A549 (cell line): ENCODE results near the gene CALHM6. TPM values are rescaled to one million over a fixed set of nuclear protein-coding genes. Genes with fewer than 3 reads are reported as not detected.

ENCODE experiments used
- ATAC-seq, 2 experiments: fragments of 200-7000 bp in 1 of 2; fragments of >200 bp in 1 of 2; cut with Nextera tagmentation in 1 of 2; cut with Tn5 transposase in 1 of 2; 3 replicates each; pipeline versions ENCODE4 v1.8.0 to v1.9.1; 2018 to 2020; ENCODE audit warnings: mild to moderate bottlenecking in 1 of 2, moderate library complexity in 1 of 2
- CTCF ChIA-PET: fragments of 300-600 bp; sonication (Branson Sonifier 250); formaldehyde crosslinking; extraction: SDS; loops from one replicate; lab custom pipeline; 2021; ENCODE audit warnings: antibody characterized with exemption, inconsistent platforms; lab: Yijun Ruan, JAX
- POLR2A ChIA-PET: fragments of 350-600 bp; formaldehyde crosslinking; extraction: SDS; loops from one replicate; lab custom pipeline; 2021; ENCODE audit warnings: antibody characterized with exemption, inconsistent platforms; lab: Yijun Ruan, JAX
- DNase-seq, 2 experiments: peaks; one replicate each; pipeline versions ENCODE4 v3.0.0 to v3.0.0-alpha.2; 2011 to 2016; ENCODE audit warnings: low read depth in 1 of 2, low spot score in 1 of 2
- FAIRE-seq: peaks from 2 replicates; lab custom pipeline; 2011; peaks lifted over from hg19 to GRCh38; lab: Jason Lieb, UNC
- H3K27ac ChIP-seq, 2 experiments: fragments of >200 bp; sonication (Bioruptor Twin); formaldehyde crosslinking; 3 replicates each; pipeline ENCODE4 v1.5.1; 2016 to 2017
- H3K4me1 ChIP-seq: fragments of >200 bp; sonication (Bioruptor Twin); formaldehyde crosslinking; 3 replicates; pipeline ENCODE4 v1.6.1; 2016
- H3K4me2 ChIP-seq: fragments of >200 bp; sonication (Bioruptor Twin); formaldehyde crosslinking; 3 replicates; pipeline ENCODE4 v1.6.1; 2016
- H3K4me3 ChIP-seq: fragments of >200 bp; sonication (Bioruptor Twin); formaldehyde crosslinking; 3 replicates; pipeline ENCODE4 v1.5.1; 2016
- H3K9me3 ChIP-seq: fragments of >200 bp; sonication (Bioruptor Twin); formaldehyde crosslinking; 3 replicates; pipeline ENCODE4 v1.6.1; 2016
- ATOH8 ChIP-seq: fragments of 250-450 bp; sonication (Bioruptor Pico); IDR thresholded peaks from 2 replicates; pipeline ENCODE4 v1.5.0; 2020; ENCODE audit warnings: low read depth, mild to moderate bottlenecking, moderate library complexity
- CBX2 ChIP-seq: fragments of 200-600 bp; sonication (generic); IDR thresholded peaks from 2 replicates; pipeline ENCODE4 v1.6.1; 2016; ENCODE audit warnings: low read depth, mild to moderate bottlenecking, borderline replicate concordance
- CEBPB ChIP-seq, 2 experiments: fragments of >200 bp in 1 of 2; sonication (Bioruptor Twin) in 1 of 2; formaldehyde crosslinking in 1 of 2; IDR thresholded peaks; 2 replicates each; pipeline ENCODE4 v1.6.1; 2012 to 2016
- EHF ChIP-seq: fragments of 250-450 bp; sonication (Bioruptor Pico); IDR thresholded peaks from 2 replicates; pipeline ENCODE4 v1.5.0; 2020; ENCODE audit warnings: mild to moderate bottlenecking
- EHMT2 ChIP-seq: fragments of 200-600 bp; sonication (generic); IDR thresholded peaks from 2 replicates; pipeline ENCODE4 v1.6.1; 2016; ENCODE audit warnings: antibody characterized with exemption, low read depth, mild to moderate bottlenecking, moderate library complexity
- EP300 ChIP-seq, 2 experiments: fragments of >200 bp; sonication (Bioruptor Twin); formaldehyde crosslinking; IDR thresholded peaks; 2 replicates in 1 of 2; 3 replicates in 1 of 2; pipeline ENCODE4 v1.6.1; 2016 to 2017
- ESRRA ChIP-seq: fragments of 150-350 bp; IDR thresholded peaks from 2 replicates; pipeline ENCODE4 v1.6.1; 2014; ENCODE audit warnings: mild to moderate bottlenecking, low read length, borderline replicate concordance
- FOSB ChIP-seq: fragments of 250-450 bp; sonication (Bioruptor Pico); IDR thresholded peaks from 2 replicates; pipeline ENCODE4 v1.5.0; 2020; ENCODE audit warnings: mild to moderate bottlenecking, moderate library complexity
- FOSL2 ChIP-seq, 2 experiments: fragments of 450-650 bp in 1 of 2; fragments of >200 bp in 1 of 2; sonication (Bioruptor Twin) in 1 of 2; formaldehyde crosslinking; IDR thresholded peaks; 2 replicates each; pipeline versions ENCODE4 v1.5.0 to v1.6.1; 2016 to 2020; ENCODE audit warnings: mild to moderate bottlenecking in 1 of 2, moderate library complexity in 1 of 2
- GATA3 ChIP-seq: IDR thresholded peaks from 2 replicates; pipeline ENCODE4 v1.6.1; 2012; ENCODE audit warnings: borderline replicate concordance
- HOXA7 ChIP-seq: fragments of 250-450 bp; sonication (Bioruptor Pico); IDR thresholded peaks from 2 replicates; pipeline ENCODE4 v1.5.0; 2020; ENCODE audit warnings: mild to moderate bottlenecking, moderate library complexity
- HOXB13 ChIP-seq: fragments of 250-450 bp; sonication (Bioruptor Pico); IDR thresholded peaks from 2 replicates; pipeline ENCODE4 v1.5.0; 2020; ENCODE audit warnings: low read depth, mild to moderate bottlenecking, moderate library complexity
- HOXB5 ChIP-seq: fragments of 250-450 bp; sonication (Bioruptor Pico); IDR thresholded peaks from 2 replicates; pipeline ENCODE4 v1.5.0; 2020; ENCODE audit warnings: mild to moderate bottlenecking, moderate library complexity
- KDM5A ChIP-seq: fragments of 200-600 bp; sonication (generic); IDR thresholded peaks from 2 replicates; pipeline ENCODE4 v1.6.1; 2016; ENCODE audit warnings: antibody characterized with exemption, mild to moderate bottlenecking
- MYC ChIP-seq: IDR thresholded peaks from 2 replicates; pipeline ENCODE4 v1.6.1; 2012; ENCODE audit warnings: mild to moderate bottlenecking, inconsistent platforms, low read length, improper control_type of control experiment, borderline replicate concordance
- NPAS2 ChIP-seq: fragments of 250-450 bp; sonication (Bioruptor Pico); IDR thresholded peaks from 2 replicates; pipeline ENCODE4 v1.8.0; 2022; ENCODE audit warnings: mild to moderate bottlenecking, moderate library complexity, borderline replicate concordance
- NR3C1 ChIP-seq: fragments of >200 bp; sonication (Bioruptor Twin); formaldehyde crosslinking; IDR thresholded peaks from 3 replicates; pipeline ENCODE4 v1.6.1; 2017
- PHF8 ChIP-seq: fragments of 200-600 bp; sonication (generic); IDR thresholded peaks from 2 replicates; pipeline ENCODE4 v1.6.1; 2016; ENCODE audit warnings: low read depth, mild to moderate bottlenecking, antibody characterized with exemption, moderate library complexity, borderline replicate concordance
- POLR2A ChIP-seq: IDR thresholded peaks from 2 replicates; pipeline ENCODE4 v1.6.1; 2012; ENCODE audit warnings: mild to moderate bottlenecking, low read length
- SMC3 ChIP-seq: fragments of >200 bp; sonication (Bioruptor Twin); formaldehyde crosslinking; IDR thresholded peaks from 3 replicates; pipeline ENCODE4 v1.6.1; 2018; ENCODE audit warnings: inconsistent platforms
- SREBF2 ChIP-seq: fragments of 450-650 bp; IDR thresholded peaks from 2 replicates; pipeline ENCODE4 v1.6.1; 2014; ENCODE audit warnings: mild to moderate bottlenecking, moderate library complexity
- TP53 ChIP-seq: fragments of 250-450 bp; sonication (Bioruptor Pico); IDR thresholded peaks from 2 replicates; pipeline ENCODE4 v1.5.0; 2021; ENCODE audit warnings: mild to moderate bottlenecking, moderate library complexity
- USF2 ChIP-seq: fragments of 450-650 bp; IDR thresholded peaks from 2 replicates; pipeline ENCODE4 v1.6.1; 2014; ENCODE audit warnings: antibody characterized with exemption
- ZC3H11A ChIP-seq: fragments of 450-650 bp; IDR thresholded peaks from 2 replicates; pipeline ENCODE4 v1.6.1; 2014; ENCODE audit warnings: antibody characterized with exemption, mild to moderate bottlenecking
- ZFP36 ChIP-seq: fragments of 450-650 bp; IDR thresholded peaks from 2 replicates; pipeline ENCODE4 v1.6.1; 2014; ENCODE audit warnings: borderline replicate concordance; ENCODE audit not compliant: partially characterized antibody
- ZSCAN20 ChIP-seq: fragments of 250-450 bp; sonication (Bioruptor Pico); IDR thresholded peaks from 2 replicates; pipeline ENCODE4 v1.8.0; 2022; ENCODE audit warnings: mild to moderate bottlenecking, moderate library complexity
- WGBS: methylation state at CpG from one replicate; pipeline ENCODE4 v1.1.6; 2017; ENCODE audit errors: missing lambda C conversion rate; 5-methylcytosine and 5-hydroxymethylcytosine counted together
- polyA plus RNA-seq, 4 experiments: library from polyadenylated mRNA; depleted of rRNA in 3 of 4; stranded (reverse); fragments of >200 nt; fragmentation: RNase III in 1 of 4; extraction: RNeasy Plus Mini Kit Qiagen cat#74134 plus additional on column Dnase treatment in 1 of 4; gene quantifications; 2 replicates in 3 of 4; 3 replicates in 1 of 4; pipeline ENCODE4 v1.2.3, GENCODE V29; 2011 to 2017
- TF ChIP-seq, protein P1 (sequence below): IDR thresholded peaks from 2 replicates; pipeline ENCODE4 v1.6.1; 2012; ENCODE audit warnings: low read depth, borderline replicate concordance
- TF ChIP-seq, protein P2 (sequence below): fragments of >200 bp; sonication (Bioruptor Twin); formaldehyde crosslinking; IDR thresholded peaks from 2 replicates; pipeline ENCODE4 v1.6.1; 2016

CALHM6 gene
- polyA plus RNA-seq, 2 of the 4 experiments (the other 2 are of a cell fraction) = 0.31 TPM; not detected in 1

- no peaks in the 10 kb centered on the region for H3K4me1 ChIP-seq
- H3K4me2 ChIP-seq = peak overlapping the region; percentile 19; the same call in 2 of the 3 replicates
- H3K9me3 ChIP-seq = no peaks in the 10 kb centered on the region; the same call in 2 of the 3 replicates
- ATAC-seq (peak in 1 of 2 experiments; percentile 30; a peak in 2 of 6 replicates), DNase-seq (peak in 1 of 2 experiments; percentile 14), FAIRE-seq (no peak)
- CTCF ChIA-PET = interaction anchor here (1.0 kb wide), 1 partner anchor 18 kb away, joined by 3 read pairs; no protein-coding TSS in a partner anchor
- no peak for TF ChIP-seq EHMT2
- no peak for TF ChIP-seq KDM5A
- no peak for TF ChIP-seq POLR2A
- TF ChIP-seq TP53 (CRISPR knock-in tag) = no peak
- no peak for TF ChIP-seq HOXB13 (CRISPR knock-in tag)
- no peak for TF ChIP-seq PHF8
- TF ChIP-seq HOXA7 (CRISPR knock-in tag) = no peak
- TF ChIP-seq MYC = no peak
- TF ChIP-seq ATOH8 (CRISPR knock-in tag) = no peak
- no peak for TF ChIP-seq CBX2
- TF ChIP-seq ZSCAN20 (CRISPR knock-in tag) = no peak
- TF ChIP-seq SMC3 = no peak
- TF ChIP-seq, protein P1, sequence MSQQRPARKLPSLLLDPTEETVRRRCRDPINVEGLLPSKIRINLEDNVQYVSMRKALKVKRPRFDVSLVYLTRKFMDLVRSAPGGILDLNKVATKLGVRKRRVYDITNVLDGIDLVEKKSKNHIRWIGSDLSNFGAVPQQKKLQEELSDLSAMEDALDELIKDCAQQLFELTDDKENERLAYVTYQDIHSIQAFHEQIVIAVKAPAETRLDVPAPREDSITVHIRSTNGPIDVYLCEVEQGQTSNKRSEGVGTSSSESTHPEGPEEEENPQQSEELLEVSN = no peak
- no peak for TF ChIP-seq SREBF2
- no peak for TF ChIP-seq EHF (CRISPR knock-in tag)
- H3K4me3 ChIP-seq = no peak overlapping the region
- POLR2A ChIA-PET = no interaction called here
- 31% methylated on average over 9 of the region's 9 CpGs for WGBS
- H3K27ac ChIP-seq = no peak overlapping the region
Measured at GRCh38 chr6:116500969-116501433, 39.8 kb downstream of the CALHM6 start.

DNA sequence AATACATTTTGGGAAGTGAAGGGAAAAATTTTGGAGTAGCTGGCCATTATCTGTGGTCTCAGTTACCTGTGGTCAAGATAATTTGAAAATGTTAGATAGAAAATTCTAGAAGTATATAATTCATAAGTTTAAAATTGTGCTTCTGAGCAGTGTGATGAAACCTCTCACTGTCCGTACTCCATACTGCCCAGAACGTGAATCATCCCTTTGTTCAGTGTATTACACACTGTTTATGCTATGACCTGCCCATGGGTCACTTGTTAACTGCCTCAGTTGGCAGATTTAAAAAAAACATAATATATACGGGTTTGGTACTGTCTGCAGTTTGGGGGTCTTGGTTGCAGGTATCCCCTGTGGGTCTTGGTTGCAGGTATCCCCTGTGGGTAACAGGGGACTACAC lies 46.1 kb downstream of the CALHM6 start:
- 33% methylated on average over 3 of the region's 3 CpGs for WGBS
- TF ChIP-seq ZC3H11A = no peak
- TF ChIP-seq, protein P1 = no peak
- no peak for TF ChIP-seq NR3C1
- no peak for TF ChIP-seq ESRRA
- POLR2A ChIA-PET = no interaction called here

GRCh38 chr6:116508527-116508926 lies 47.4 kb downstream of the CALHM6 start:
- TF ChIP-seq FOSL2 (IDR thresholded peaks at IDR 0.05) = no peak
- no peak for TF ChIP-seq FOSL2 (CRISPR knock-in tag; IDR thresholded peaks at IDR 0.05)
- TF ChIP-seq USF2 = no peak
- TF ChIP-seq, protein P2, sequence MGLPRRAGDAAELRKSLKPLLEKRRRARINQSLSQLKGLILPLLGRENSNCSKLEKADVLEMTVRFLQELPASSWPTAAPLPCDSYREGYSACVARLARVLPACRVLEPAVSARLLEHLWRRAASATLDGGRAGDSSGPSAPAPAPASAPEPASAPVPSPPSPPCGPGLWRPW = no peak
- TF ChIP-seq GATA3 = no peak
- no peak for TF ChIP-seq EP300 (IDR thresholded peaks at IDR 0.05)
- no peak for TF ChIP-seq POLR2A
- no peak for TF ChIP-seq FOSB
- TF ChIP-seq, protein P1 = no peak
- TF ChIP-seq MYC = no peak
- no peak for TF ChIP-seq NPAS2
- TF ChIP-seq ZFP36 = no peak
- no peak for TF ChIP-seq CEBPB (IDR thresholded peaks at IDR 0.05)
- TF ChIP-seq HOXB5 (CRISPR knock-in tag) = no peak
- TF ChIP-seq SMC3 = no peak
- Histone ChIP-seq H3K4me2 (no peak overlapping the region), H3K4me3 (no peak overlapping the region), H3K4me1 (no peaks in the 10 kb centered on the region), H3K9me3 (peaks cover 4% of the 10 kb centered on the region; the same call in 2 of the 3 replicates), H3K27ac (no peak overlapping the region)
- DNase-seq (no peak), FAIRE-seq (no peak), ATAC-seq (no peak)
- ChIA-PET CTCF (no interaction called here), POLR2A (no interaction called here)

More for the DNA sequence above, 46.1 kb downstream of the CALHM6 start:
- FAIRE-seq = no peak
- no peak for DNase-seq
- CTCF ChIA-PET = no interaction called here
- no peaks in the 10 kb centered on the region for H3K4me1 ChIP-seq
- no peak for ATAC-seq
- no peak overlapping the region for H3K27ac ChIP-seq
- peaks cover 4% of the 10 kb centered on the region; the same call in 2 of the 3 replicates for H3K9me3 ChIP-seq
- no peak overlapping the region for H3K4me2 ChIP-seq
- H3K4me3 ChIP-seq = no peak overlapping the region
